OCI-LY3 (cell line): ENCODE measurements around the gene PKHD1.

Source experiments
- H2AFZ ChIP-seq: fragments of 200-600, 300-600 bp; shearing (Covaris generic); 2 replicates; pipeline ENCODE4 v1.6.0; 2014; ENCODE audit warnings: antibody characterized with exemption, low read depth, low read length
- H3K27ac ChIP-seq: fragments of 200-600, 300-600 bp; sonication (generic); 2 replicates; pipeline ENCODE4 v1.5.1; 2014; ENCODE audit warnings: mild to moderate bottlenecking, low read length, moderate library complexity, mixed read lengths
- H3K27me3 ChIP-seq: fragments of 200-600, 300-600 bp; sonication (generic); 2 replicates; pipeline ENCODE4 v1.6.1; 2014; ENCODE audit warnings: low read depth, low read length, mixed read lengths
- H3K36me3 ChIP-seq: fragments of 200-600, 300-600 bp; sonication (generic); replicated peaks from 2 replicates; pipeline ENCODE3; 2014; ENCODE audit warnings: low read depth, low read length, mixed read lengths
- H3K4me1 ChIP-seq: fragments of 300-600, 200-600 bp; sonication (generic); 2 replicates; pipeline ENCODE4 v1.6.1; 2014; ENCODE audit warnings: low read length, mixed read lengths
- H3K4me2 ChIP-seq: fragments of 200-600, 300-600 bp; sonication (generic); 2 replicates; pipeline ENCODE4 v1.6.1; 2014; ENCODE audit warnings: low read length, mixed read lengths
- H3K4me3 ChIP-seq: fragments of 300-600, 200-600 bp; sonication (generic); 2 replicates; pipeline ENCODE4 v1.5.1; 2014; ENCODE audit warnings: antibody characterized with exemption, mild to moderate bottlenecking, low read length, moderate library complexity
- H3K79me2 ChIP-seq: fragments of 300-600, 200-600 bp; shearing (Covaris generic); 2 replicates; pipeline ENCODE4 v1.6.1; 2014; ENCODE audit warnings: mild to moderate bottlenecking, low read length, mixed read lengths
- H3K9ac ChIP-seq: fragments of 300-600, 200-600 bp; shearing (Covaris generic); 2 replicates; pipeline ENCODE4 v1.6.0; 2014; ENCODE audit warnings: mild to moderate bottlenecking, low read length, moderate library complexity
- H3K9me3 ChIP-seq: fragments of 200-600, 300-600 bp; shearing (Covaris generic); 2 replicates; pipeline ENCODE4 v1.6.1; 2014; ENCODE audit warnings: low read length, mixed read lengths; ENCODE audit not compliant: insufficient read depth
- H4K20me1 ChIP-seq: fragments of 200-600, 300-600 bp; sonication (generic); 2 replicates; pipeline ENCODE4 v1.6.1; 2016; ENCODE audit warnings: low read length, mixed read lengths; ENCODE audit not compliant: insufficient read depth
- CTCF ChIP-seq: fragments of 200-600, 300-600 bp; sonication (generic); IDR thresholded peaks from 2 replicates; pipeline ENCODE4 v1.5.1; 2014; ENCODE audit warnings: antibody characterized with exemption, low read length, low read depth
- EZH2phosphoT487 ChIP-seq: fragments of 200-600 bp; shearing (Covaris generic); IDR thresholded peaks from 2 replicates; pipeline ENCODE4 v1.6.1; 2018; ENCODE audit warnings: antibody characterized with exemption, mixed run types, low read depth

The PKHD1 gene

DNA sequence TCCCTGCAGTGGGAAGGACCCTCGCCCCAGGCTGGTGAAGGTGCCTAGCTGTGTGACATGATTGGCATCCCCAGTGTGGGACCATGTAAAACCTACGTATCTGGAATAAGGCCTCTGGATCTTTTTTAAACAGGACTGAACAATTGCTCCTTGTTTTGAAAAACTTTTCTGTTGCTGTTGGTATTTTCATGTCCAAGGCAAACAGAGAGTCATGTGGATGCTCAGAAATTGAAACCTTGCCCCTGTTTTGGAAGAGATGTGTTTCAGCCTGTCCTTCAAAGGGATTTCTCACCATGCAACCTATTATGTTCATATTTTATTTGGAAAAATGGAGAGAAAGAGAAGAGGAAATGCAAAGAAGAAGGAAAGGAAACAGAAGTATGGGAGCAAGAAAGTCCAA is 362.3 kb downstream of the PKHD1 start:
- Histone ChIP-seq H3K4me3 (no peak overlapping the region), H4K20me1 (no peaks in the 10 kb centered on the region), H3K9ac (no peak overlapping the region), H3K27me3 (no peaks in the 10 kb centered on the region), H3K36me3 (no peaks in the 10 kb centered on the region), H3K4me2 (no peak overlapping the region), H3K27ac (no peak overlapping the region), H3K9me3 (no peaks in the 10 kb centered on the region), H2AFZ (no peak overlapping the region), H3K4me1 (no peaks in the 10 kb centered on the region), H3K79me2 (no peaks in the 10 kb centered on the region)
- TF ChIP-seq CTCF (no peak), EZH2phosphoT487 (no peak)

- TF ChIP-seq CTCF, result no peak
- no peaks in the 10 kb centered on the region for H3K36me3 ChIP-seq
- H3K4me2 ChIP-seq, result no peak overlapping the region
- no peak overlapping the region for H2AFZ ChIP-seq
- H3K27ac ChIP-seq, result no peak overlapping the region
- H3K9me3 ChIP-seq, result no peaks in the 10 kb centered on the region
- H3K4me3 ChIP-seq, result no peak overlapping the region
- no peaks in the 10 kb centered on the region for H4K20me1 ChIP-seq
- H3K79me2 ChIP-seq, result no peaks in the 10 kb centered on the region
- no peak overlapping the region for H3K9ac ChIP-seq
- no peaks in the 10 kb centered on the region for H3K27me3 ChIP-seq
- no peaks in the 10 kb centered on the region for H3K4me1 ChIP-seq
Measured at GRCh38 chr6:51720327-51720726, 367.1 kb downstream of the PKHD1 start.

DNA sequence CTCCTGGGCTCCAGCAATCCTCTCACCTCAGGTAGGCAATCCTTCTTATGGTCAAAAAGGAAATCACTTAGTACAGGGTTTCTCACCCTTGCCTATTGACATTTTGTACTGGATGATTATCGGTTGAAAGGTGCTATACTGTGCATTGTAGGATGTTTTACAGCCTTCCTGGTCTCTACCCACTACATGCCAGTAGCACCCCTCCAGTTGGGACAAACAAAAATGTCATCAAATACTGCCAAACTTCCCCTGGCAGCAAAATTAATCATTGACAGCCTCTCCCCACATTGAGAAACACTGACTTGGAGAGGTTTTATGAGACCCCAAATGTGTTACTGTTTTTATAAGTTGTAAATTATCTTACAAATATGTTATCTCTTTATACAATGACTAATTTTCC is 368.1 kb downstream of the PKHD1 start:
- Histone ChIP-seq H3K4me1 (no peaks in the 10 kb centered on the region), H3K36me3 (no peaks in the 10 kb centered on the region), H2AFZ (no peak overlapping the region), H3K4me3 (no peak overlapping the region), H3K9me3 (no peaks in the 10 kb centered on the region), H3K4me2 (no peak overlapping the region), H4K20me1 (no peaks in the 10 kb centered on the region), H3K27me3 (no peaks in the 10 kb centered on the region), H3K9ac (no peak overlapping the region), H3K79me2 (no peaks in the 10 kb centered on the region), H3K27ac (no peak overlapping the region)
- TF ChIP-seq CTCF (no peak), EZH2phosphoT487 (no peak)

DNA sequence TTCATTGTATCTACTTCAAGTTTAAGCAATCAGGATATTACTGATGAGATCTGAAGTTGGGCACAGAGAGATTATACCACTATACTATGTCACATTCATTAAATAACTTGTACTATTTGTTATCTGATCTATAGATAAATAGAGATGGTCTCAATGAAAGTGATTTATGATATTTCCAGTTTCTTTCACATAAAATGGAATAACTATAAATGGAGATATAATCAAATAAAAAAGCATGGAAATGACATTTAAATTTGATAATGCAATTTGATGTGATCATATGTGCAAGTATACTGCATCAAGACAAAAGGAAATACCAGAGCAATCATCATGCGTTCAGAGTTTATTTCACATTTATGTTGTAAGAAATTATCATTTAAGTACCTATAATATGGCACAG is 368.9 kb downstream of the PKHD1 start:
- Histone ChIP-seq H3K79me2 (no peaks in the 10 kb centered on the region), H2AFZ (no peak overlapping the region), H3K9ac (no peak overlapping the region), H3K27ac (no peak overlapping the region), H3K4me2 (no peak overlapping the region), H3K27me3 (no peaks in the 10 kb centered on the region), H4K20me1 (no peaks in the 10 kb centered on the region), H3K9me3 (no peaks in the 10 kb centered on the region), H3K36me3 (no peaks in the 10 kb centered on the region), H3K4me3 (no peak overlapping the region), H3K4me1 (no peaks in the 10 kb centered on the region)
- no peak for TF ChIP-seq EZH2phosphoT487
- no peak for TF ChIP-seq CTCF
